Large intestine (tissue), 3 donors: ENCODE results near the gene ABCB9. TPM values are rescaled to one million over a fixed set of nuclear protein-coding genes. Genes with fewer than 3 reads are reported as not detected.
"Not testable (repeated sequence)": the region's sequence is repeated elsewhere in the genome, so short reads cannot be mapped to it uniquely, and the experiment has no call there.

Experiments
- DNase-seq, 2 donors: peaks; one replicate each; pipeline versions ENCODE4 v3.0.0 to v3.0.0-alpha.2; 2013
- H3K27ac ChIP-seq: one replicate; pipeline ENCODE4 v1.5.1; 2013; ENCODE audit warnings: low read length
- H3K27me3 ChIP-seq: 2 replicates; pipeline ENCODE4 v1.6.1; 2013; ENCODE audit warnings: low read length; ENCODE audit not compliant: control insufficient read depth, insufficient read depth
- H3K36me3 ChIP-seq: 2 replicates; pipeline ENCODE4 v1.6.1; 2013; ENCODE audit warnings: low read length; ENCODE audit not compliant: control insufficient read depth, insufficient read depth
- H3K4me1 ChIP-seq: one replicate; pipeline ENCODE4 v1.6.1; 2013; ENCODE audit warnings: low read length; ENCODE audit not compliant: control insufficient read depth, insufficient read depth
- H3K4me3 ChIP-seq: one replicate; pipeline ENCODE4 v1.5.1; 2013; ENCODE audit warnings: low read length
- H3K9me3 ChIP-seq: one replicate; pipeline ENCODE4 v1.6.1; 2013; ENCODE audit warnings: mild to moderate bottlenecking, low read depth, low read length, moderate library complexity; ENCODE audit not compliant: control insufficient read depth
- WGBS: methylation state at CpG from one replicate; pipeline ENCODE4 v1.1.5; 2013; ENCODE audit warnings: low lambda C conversion rate; ENCODE audit not compliant: insufficient coverage; 5-methylcytosine and 5-hydroxymethylcytosine counted together
- polyA plus RNA-seq: library from polyadenylated mRNA; unstranded; fragments of 120-200 nt; gene quantifications from one replicate; pipeline ENCODE4 v1.2.1, GENCODE V29; 2013

ABCB9 gene
- polyA plus RNA-seq, 1 donor, result 5.2 TPM

DNA sequence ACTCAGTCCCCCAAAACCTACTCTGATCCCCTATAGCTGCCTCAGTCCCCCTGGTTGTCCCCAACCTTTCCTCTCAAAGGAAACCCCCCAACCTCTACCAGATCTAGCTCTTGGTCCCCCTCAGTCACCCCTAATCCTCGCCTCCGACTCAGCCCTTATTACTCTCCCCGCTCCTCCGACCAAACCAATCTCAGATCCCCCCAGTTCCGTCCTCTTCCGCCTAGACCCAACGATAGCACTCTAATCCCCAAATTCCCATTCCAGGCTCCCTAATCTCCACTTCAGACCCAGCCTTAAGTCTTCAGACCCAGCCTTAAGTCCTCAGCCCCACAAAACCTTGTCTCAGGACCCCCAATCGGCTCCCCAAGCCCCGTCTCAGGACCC is 71.0 kb downstream of the ABCB9 start:
- Histone ChIP-seq H3K9me3 (no peaks in the 10 kb centered on the region), H3K4me3 (peak overlapping the region; percentile 95), H3K36me3 (no peaks in the 10 kb centered on the region), H3K27me3 (no peaks in the 10 kb centered on the region), H3K27ac (peak overlapping the region; percentile 91), H3K4me1 (peaks cover 41% of the 10 kb centered on the region)
- 0% methylated on average over 2 of the region's 9 CpGs for WGBS
- DNase-seq, result peak in 1 of 2 donors; percentile 50

DNA sequence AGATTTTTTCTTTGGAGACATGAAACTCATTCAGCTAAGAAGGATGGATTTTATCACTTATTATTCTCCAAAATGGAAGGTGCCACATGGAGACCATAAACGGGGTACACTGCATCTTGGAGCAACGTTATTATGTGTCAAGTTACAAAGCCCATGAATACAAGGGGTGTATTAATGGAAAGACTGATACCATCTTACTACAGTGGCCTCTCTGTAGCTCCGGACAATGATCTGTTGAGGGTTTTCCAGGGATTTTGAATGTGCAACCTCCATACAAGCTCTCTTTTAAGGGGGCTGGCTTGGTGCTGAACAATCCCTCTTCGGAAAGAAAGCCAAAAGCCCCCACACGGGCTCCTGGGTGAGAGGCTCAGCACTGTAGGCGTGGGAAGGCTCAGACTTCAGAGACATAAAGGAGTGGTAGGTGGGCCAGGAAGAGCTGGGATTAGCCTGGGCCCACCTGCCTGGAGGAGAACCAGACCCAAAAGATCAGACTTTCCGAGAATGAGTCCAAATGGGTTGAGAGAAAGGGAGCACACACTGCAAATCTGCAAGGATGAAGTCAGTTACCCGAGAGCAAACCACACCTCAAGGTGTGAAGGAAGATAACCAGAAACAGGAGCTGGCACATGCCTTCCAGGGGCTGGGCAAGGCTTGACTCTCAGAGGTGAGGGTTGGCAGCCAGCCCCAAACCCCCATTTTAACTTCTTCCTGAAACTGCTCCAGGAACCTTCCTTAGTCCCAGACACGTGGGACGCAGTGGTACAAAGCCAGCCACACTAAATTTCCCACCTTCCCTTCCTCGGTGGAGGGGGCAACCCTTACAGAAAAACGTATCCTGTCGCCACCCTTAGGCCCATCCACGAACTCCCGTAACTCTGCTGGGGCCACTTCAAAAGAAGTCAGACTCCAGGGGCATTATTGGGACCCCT is 71.8 kb downstream of the ABCB9 start:
- Histone ChIP-seq H3K27me3 (no peaks in the 10 kb centered on the region), H3K9me3 (no peaks in the 10 kb centered on the region), H3K4me1 (peaks cover 44% of the 10 kb centered on the region), H3K4me3 (peak overlapping the region; percentile 95), H3K27ac (peak overlapping the region; percentile 91), H3K36me3 (no peaks in the 10 kb centered on the region)
- peak in 1 of 2 donors; percentile 58 for DNase-seq
- WGBS, result 50% methylated on average over 1 of the region's 15 CpGs

DNA sequence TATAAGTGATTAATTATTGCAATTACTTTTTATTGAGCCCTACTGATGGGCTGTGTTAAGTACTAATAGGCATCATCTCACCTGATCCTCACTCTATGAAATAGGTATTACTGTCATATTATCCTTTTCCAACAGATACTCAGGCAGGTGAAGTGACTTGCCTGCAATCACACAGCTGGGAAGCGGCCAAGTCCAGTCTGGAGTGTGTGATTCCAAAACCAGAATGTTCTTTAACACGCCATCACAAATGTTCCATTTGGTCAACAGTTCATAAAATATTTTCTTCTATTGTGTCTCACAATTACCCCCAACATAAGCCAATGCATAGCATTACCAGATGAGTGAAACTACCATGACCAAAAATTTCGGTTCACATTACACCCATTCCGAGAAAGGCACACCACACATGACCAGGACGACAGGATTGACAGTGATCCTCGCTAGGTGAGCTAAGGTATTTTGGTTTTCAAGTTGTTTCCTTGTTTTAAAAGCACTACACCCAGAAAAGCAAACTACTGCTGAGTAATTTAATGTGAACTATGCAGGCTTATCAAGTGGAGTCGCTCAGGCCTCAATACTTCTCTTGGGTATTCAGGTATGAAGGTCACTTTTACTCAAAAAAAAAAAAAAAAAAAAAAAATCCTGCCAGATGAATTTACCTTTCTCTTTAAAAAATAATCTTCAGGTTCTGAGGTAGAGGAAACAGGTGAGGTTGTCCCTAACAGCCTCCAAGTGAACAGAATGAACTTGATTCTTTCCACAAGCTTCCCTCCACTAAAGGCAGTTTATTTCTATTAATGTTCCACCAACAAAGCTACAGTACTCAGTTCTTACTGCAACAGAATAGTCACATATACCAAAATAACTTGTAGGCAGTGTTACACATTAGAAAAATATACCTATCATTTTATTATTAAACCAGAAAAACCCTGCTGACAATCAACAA is 72.8 kb downstream of the ABCB9 start:
- DNase-seq, result peak in 1 of 2 donors; percentile 74
- H3K27ac ChIP-seq, result peak overlapping the region; percentile 91
- no peaks in the 10 kb centered on the region for H3K36me3 ChIP-seq
- H3K4me3 ChIP-seq, result peak overlapping the region; percentile 95
- H3K4me1 ChIP-seq, result peaks cover 52% of the 10 kb centered on the region
- H3K27me3 ChIP-seq, result no peaks in the 10 kb centered on the region
- H3K9me3 ChIP-seq, result no peaks in the 10 kb centered on the region
- whole genome bisulfite sequencing, result no CpG with 5 or more reads among the region's 7 CpGs

DNA sequence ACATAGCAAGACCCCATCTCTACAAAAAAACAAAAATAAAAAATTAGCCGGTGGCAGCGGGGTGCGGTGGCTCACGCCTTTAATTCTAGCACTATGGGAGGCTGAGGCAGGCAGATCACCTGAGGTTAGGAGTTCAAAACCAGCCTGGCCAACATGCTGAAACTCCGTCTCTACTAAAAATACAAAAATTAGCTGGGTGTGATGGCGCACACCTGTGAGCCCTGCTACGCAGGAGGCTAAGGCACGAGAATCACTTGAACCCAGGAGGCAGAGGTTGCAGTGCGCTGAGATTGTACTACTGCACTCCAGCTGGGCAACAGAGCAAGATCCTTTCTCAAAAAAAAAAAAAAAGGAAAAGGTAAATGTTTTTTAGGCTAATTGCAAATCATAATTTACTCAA is 73.5 kb downstream of the ABCB9 start:
- no CpG with 5 or more reads among the region's 9 CpGs for WGBS
- not testable (repeated sequence) for H3K9me3 ChIP-seq, H3K27me3 ChIP-seq, H3K36me3 ChIP-seq, DNase-seq, H3K4me3 ChIP-seq
- Histone ChIP-seq H3K4me1 (peaks cover 59% of the 10 kb centered on the region), H3K27ac (peak overlapping the region; percentile 91)

- no peaks in the 10 kb centered on the region for H3K36me3 ChIP-seq
- H3K27me3 ChIP-seq, result no peaks in the 10 kb centered on the region
- H3K4me3 ChIP-seq, result no peak overlapping the region
- WGBS, result no CpG with 5 or more reads among the region's 10 CpGs
- H3K4me1 ChIP-seq, result peaks cover 67% of the 10 kb centered on the region
- peak in 1 of 2 donors; percentile 51 for DNase-seq
- H3K9me3 ChIP-seq, result no peaks in the 10 kb centered on the region
- H3K27ac ChIP-seq, result peak overlapping the region; percentile 66
These were observed 74.4 kb downstream of the ABCB9 start for GRCh38 chr12:122891661-122892525.

- no peak for DNase-seq
- Histone ChIP-seq H3K36me3 (no peaks in the 10 kb centered on the region), H3K27me3 (no peaks in the 10 kb centered on the region), H3K9me3 (no peaks in the 10 kb centered on the region), H3K27ac (no peak overlapping the region), H3K4me3 (no peak overlapping the region), H3K4me1 (peaks cover 71% of the 10 kb centered on the region)
- 87% methylated on average over 3 of the region's 13 CpGs for WGBS
These were observed 76.3 kb downstream of the ABCB9 start for GRCh38 chr12:122889761-122890520.

- 13% methylated on average over 3 of the region's 12 CpGs for WGBS
- peak; percentile 87 to 94 for DNase-seq
These were observed 78.0 kb downstream of the ABCB9 start for GRCh38 chr12:122888232-122888752.

GRCh38 chr12:122887819-122888212 is 78.4 kb downstream of the ABCB9 start:
- no peak for DNase-seq
- Histone ChIP-seq H3K9me3 (no peaks in the 10 kb centered on the region), H3K27me3 (no peaks in the 10 kb centered on the region), H3K4me1 (peaks cover 65% of the 10 kb centered on the region), H3K36me3 (no peaks in the 10 kb centered on the region), H3K4me3 (no peak overlapping the region), H3K27ac (peak overlapping the region; percentile 90)
- 86% methylated on average over 1 of the region's 5 CpGs for WGBS

More at GRCh38 chr12:122888232-122888752, 78.0 kb downstream of the ABCB9 start:
- Histone ChIP-seq H3K36me3 (no peaks in the 10 kb centered on the region), H3K27me3 (no peaks in the 10 kb centered on the region), H3K9me3 (no peaks in the 10 kb centered on the region), H3K4me1 (peaks cover 68% of the 10 kb centered on the region), H3K27ac (peak overlapping the region; percentile 90), H3K4me3 (no peak overlapping the region)
